Endothelial cell of umbilical vein (primary cell): ENCODE results near the gene ZNF839. TPM values are rescaled to one million over a fixed set of nuclear protein-coding genes. Genes with fewer than 3 reads are reported as not detected.
"Not testable (repeated sequence)": the region's sequence is repeated elsewhere in the genome, so short reads cannot be mapped to it uniquely, and the experiment has no call there.

Experiments
- BruUV-seq: library from RNA; stranded (reverse); fragments of 400-500 nt; replicated peaks from 2 replicates; lab custom pipeline; 2021; lab: Mats Ljungman, UMichigan
- CTCF ChIA-PET: fragments of 300-600, 350-600 bp; sonication (Branson Sonifier 250); formaldehyde crosslinking; loops from one replicate; lab custom pipeline; 2021; ENCODE audit warnings: antibody characterized with exemption, inconsistent platforms; lab: Charles Lee
- POLR2A ChIA-PET: fragments of 300-600, 350-600 bp; sonication (Branson Sonifier 250); formaldehyde crosslinking; loops from one replicate; lab custom pipeline; 2021; ENCODE audit warnings: antibody characterized with exemption, inconsistent platforms; lab: Charles Lee
- DNase-seq: peaks from one replicate; pipeline ENCODE4 v3.0.0-alpha.2; 2011; ENCODE audit warnings: low read depth, low spot score
- FAIRE-seq: peaks from 2 replicates; lab custom pipeline; 2011; peaks lifted over from hg19 to GRCh38; lab: Jason Lieb, UNC
- H2AFZ ChIP-seq: 2 replicates; pipeline ENCODE4 v1.6.0; 2012; ENCODE audit warnings: low read depth, low read length, control low read depth, inconsistent platforms
- H3K27ac ChIP-seq: 2 replicates; pipeline ENCODE4 v1.5.1; 2011; ENCODE audit warnings: low read depth, mild to moderate bottlenecking, control low read depth, low read length, moderate library complexity; ENCODE audit not compliant: insufficient read depth
- H3K27me3 ChIP-seq, 2 experiments: 2 replicates each; pipeline versions ENCODE4 v1.6.0 to v1.6.1; 2011; ENCODE audit warnings: low read length in 2 of 2, mixed read lengths in 1 of 2; ENCODE audit not compliant: control insufficient read depth in 2 of 2, insufficient read depth in 2 of 2
- H3K36me3 ChIP-seq, 2 experiments: 2 replicates in 1 of 2; 3 replicates in 1 of 2; pipeline ENCODE4 v1.5.1; 2011; ENCODE audit warnings: low read length in 2 of 2, mild to moderate bottlenecking in 1 of 2, moderate library complexity in 1 of 2; ENCODE audit not compliant: control insufficient read depth in 2 of 2, insufficient read depth in 2 of 2; ENCODE audit errors: extremely low read depth in 1 of 2
- H3K4me1 ChIP-seq: 3 replicates; pipeline ENCODE4 v1.5.1; 2011; ENCODE audit warnings: mild to moderate bottlenecking, low read length; ENCODE audit not compliant: control insufficient read depth, insufficient read depth; ENCODE audit errors: extremely low read depth
- H3K4me2 ChIP-seq: 2 replicates; pipeline ENCODE4 v1.6.1; 2011; ENCODE audit warnings: low read length, control low read depth, mixed read lengths; ENCODE audit not compliant: insufficient read depth
- H3K4me3 ChIP-seq, 3 experiments: fragments of 200-600 bp in 1 of 3; sonication (generic), shearing (Covaris generic) in 1 of 3; replicated peaks in 1 of 3; 2 replicates each; pipeline ENCODE4 v1.5.1; 2011 to 2016; ENCODE audit warnings: control low read depth in 3 of 3, low read length in 3 of 3, mild to moderate bottlenecking in 2 of 3, inconsistent platforms in 1 of 3, low read depth in 1 of 3, moderate library complexity in 1 of 3; ENCODE audit not compliant: insufficient read depth in 1 of 3
- H3K79me2 ChIP-seq: 2 replicates; pipeline ENCODE4 v1.6.0; 2012; ENCODE audit warnings: low read length, inconsistent platforms; ENCODE audit not compliant: control insufficient read depth, insufficient read depth
- H3K9ac ChIP-seq: replicated peaks from 2 replicates; pipeline ENCODE3; 2011; ENCODE audit warnings: low read length, control low read depth; ENCODE audit not compliant: insufficient read depth; ENCODE audit errors: extremely low read depth
- H3K9me1 ChIP-seq: replicated peaks from 3 replicates; pipeline ENCODE4 v1.6.0; 2011; ENCODE audit warnings: mild to moderate bottlenecking, low read length; ENCODE audit not compliant: control insufficient read depth, insufficient read depth; ENCODE audit errors: extremely low read depth
- H3K9me3 ChIP-seq: replicated peaks from 2 replicates; pipeline ENCODE4 v1.5.1; 2012; ENCODE audit warnings: low read length, inconsistent platforms; ENCODE audit not compliant: control insufficient read depth, insufficient read depth
- H4K20me1 ChIP-seq: replicated peaks from 2 replicates; pipeline ENCODE3; 2011; ENCODE audit warnings: mild to moderate bottlenecking, low read length; ENCODE audit not compliant: control insufficient read depth, insufficient read depth; ENCODE audit errors: extremely low read depth
- CTCF ChIP-seq, 2 donors: IDR thresholded peaks; 1 replicate in 1 of 2; 2 replicates in 1 of 2; pipeline ENCODE4 v1.5.1; 2011; ENCODE audit warnings: low read length in 2 of 2, mild to moderate bottlenecking in 2 of 2, moderate library complexity in 2 of 2, control low read depth in 1 of 2, inconsistent platforms in 1 of 2, low read depth in 1 of 2; ENCODE audit not compliant: insufficient read depth in 1 of 2; ENCODE audit errors: extremely low read depth in 1 of 2
- EZH2 ChIP-seq: IDR thresholded peaks from 2 replicates; pipeline ENCODE4 v1.6.1; 2012; ENCODE audit warnings: borderline replicate concordance, low read depth, mild to moderate bottlenecking, moderate library complexity, low read length, inconsistent platforms; ENCODE audit not compliant: severe bottlenecking
- FOS ChIP-seq: IDR thresholded peaks from 2 replicates; pipeline ENCODE4 v1.6.1; 2011; ENCODE audit warnings: mild to moderate bottlenecking, low read length, moderate library complexity, borderline replicate concordance; ENCODE audit not compliant: insufficient read depth
- GATA2 ChIP-seq: IDR thresholded peaks from 2 replicates; pipeline ENCODE4 v1.7.0; 2011; ENCODE audit warnings: low read depth, mild to moderate bottlenecking, moderate library complexity, mixed read lengths, low read length; ENCODE audit not compliant: insufficient read length, insufficient read depth
- JUN ChIP-seq: IDR thresholded peaks from 2 replicates; pipeline ENCODE4 v1.6.1; 2011; ENCODE audit warnings: borderline replicate concordance, low read depth; ENCODE audit not compliant: insufficient read length, insufficient read depth
- MAX ChIP-seq: IDR thresholded peaks from 2 replicates; pipeline ENCODE4 v1.6.1; 2011; ENCODE audit not compliant: insufficient read depth, insufficient read length
- MYC ChIP-seq: IDR thresholded peaks from one replicate; pipeline ENCODE4 v1.6.1; 2011; ENCODE audit warnings: mild to moderate bottlenecking, low read depth, low read length
- POLR2A ChIP-seq: IDR thresholded peaks from 2 replicates; pipeline ENCODE4 v1.6.1; 2012; ENCODE audit warnings: low read depth, mild to moderate bottlenecking, control low read depth, low read length
- POLR2AphosphoS5 ChIP-seq: IDR thresholded peaks from 2 replicates; pipeline ENCODE4 v1.6.1; 2012; ENCODE audit warnings: low read depth, mild to moderate bottlenecking, control low read depth, low read length, moderate library complexity; ENCODE audit not compliant: insufficient read depth
- dilution Hi-C: fragments of 300-500 bp; cut with MboI; formaldehyde crosslinking; loops from one replicate; pipeline ENCODE4 v1.15.0; 2019; ENCODE audit warnings: low sequenced_read_pairs; ENCODE audit not compliant: extremely low pct_ligation_motif_present
- intact Hi-C: fragments of 100-400 bp; cut with micrococcal nuclease; formaldehyde crosslinking; loops from one replicate; pipeline ENCODE4 v1.10.0; 2022
- polyA plus RNA-seq, 4 experiments: library from polyadenylated mRNA; depleted of rRNA in 3 of 4; stranded (reverse) in 3 of 4; unstranded in 1 of 4; fragments of >200 nt; gene quantifications; 2 replicates each; pipeline versions ENCODE4 v1.2.1 to v1.2.3, GENCODE V29; 2011 to 2012; ENCODE audit warnings: missing spikeins in 1 of 4
- total RNA-seq: library from RNA; stranded (reverse); gene quantifications from 2 replicates; pipeline ENCODE4 v1.2.3, GENCODE V29; 2021

Gene ZNF839
- total and polyA plus RNA-seq, 2 donors (not counting 3 experiments of a cell fraction or from before 2014, with no cell fraction given), result 9.8 to 12.5 TPM

DNA sequence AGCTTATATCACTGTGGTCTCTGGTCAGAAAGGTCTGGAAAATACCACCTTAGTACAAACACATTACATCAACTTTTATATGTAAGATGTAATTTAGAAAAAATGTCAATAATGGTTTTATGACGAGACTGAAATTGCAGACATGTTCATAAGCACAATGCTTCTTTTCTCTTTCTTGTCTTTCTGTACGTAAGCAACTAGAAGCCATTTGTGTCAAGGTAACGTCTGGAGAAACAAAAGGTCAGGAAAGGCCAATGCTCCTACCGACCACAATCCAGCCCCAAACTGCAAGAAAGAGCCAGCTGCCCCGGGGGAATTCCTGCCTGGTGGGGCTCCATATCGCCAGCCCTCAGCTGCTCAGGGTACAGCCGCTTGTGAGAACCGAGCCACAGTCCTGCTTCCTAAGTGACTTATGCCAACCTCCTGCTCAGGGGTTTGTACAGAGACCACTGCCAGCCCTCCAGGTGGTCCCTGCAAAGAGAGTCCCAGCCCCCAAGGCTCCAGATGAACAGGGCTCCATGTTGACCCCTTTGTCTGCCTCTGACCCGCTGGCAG is 6.3 kb downstream of the ZNF839 start:
- TF ChIP-seq FOS, result no peak
- Histone ChIP-seq H3K9me3 (no peaks in the 10 kb centered on the region), H3K36me3 (peaks cover 0 to 3% of the 10 kb centered on the region in 2 experiments), H3K9me1 (no peaks in the 10 kb centered on the region), H3K4me3 (no peak overlapping the region), H2AFZ (no peak overlapping the region), H3K27me3 (no peaks in the 10 kb centered on the region), H3K27ac (no peak overlapping the region), H3K9ac (no peak overlapping the region), H3K79me2 (no peaks in the 10 kb centered on the region), H3K4me2 (no peak overlapping the region), H3K4me1 (no peaks in the 10 kb centered on the region), H4K20me1 (no peaks in the 10 kb centered on the region)
- FAIRE-seq (no peak), DNase-seq (no peak)
- CTCF ChIA-PET, result interaction anchor here (1.2 kb wide), 1 partner anchor 12 kb away, joined by 4 read pairs; no protein-coding TSS in a partner anchor
- intact Hi-C loops, result no loop called here
- POLR2A ChIA-PET, result no interaction called here
- no TSS peak for BruUV-seq
- dilution Hi-C loops, result no loop called here

DNA sequence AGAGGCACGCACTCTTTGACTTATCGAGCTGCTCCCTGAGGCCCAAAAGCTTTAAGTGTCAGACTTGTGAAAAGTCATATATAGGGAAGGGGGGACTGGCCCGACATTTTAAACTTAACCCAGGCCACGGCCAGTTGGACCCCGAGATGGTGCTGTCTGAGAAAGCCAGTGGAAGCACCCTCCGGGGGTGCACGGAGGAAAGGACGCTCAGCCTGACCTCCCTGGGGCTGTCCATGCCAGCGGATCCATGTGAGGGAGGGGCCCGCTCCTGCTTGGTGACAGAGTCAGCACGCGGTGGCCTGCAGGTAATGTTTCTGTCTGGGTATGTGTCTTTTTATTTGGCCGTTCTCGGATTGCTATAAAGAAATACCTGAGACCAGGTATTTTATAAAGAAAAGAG is 7.0 kb downstream of the ZNF839 start:
- Histone ChIP-seq H3K27me3 (no peaks in the 10 kb centered on the region), H3K9me3 (no peaks in the 10 kb centered on the region), H3K27ac (no peak overlapping the region), H3K9ac (no peak overlapping the region), H3K36me3 (peaks cover 0 to 3% of the 10 kb centered on the region in 2 experiments), H3K4me1 (no peaks in the 10 kb centered on the region), H3K9me1 (no peaks in the 10 kb centered on the region), H2AFZ (no peak overlapping the region), H3K4me2 (no peak overlapping the region), H3K79me2 (no peaks in the 10 kb centered on the region), H4K20me1 (no peaks in the 10 kb centered on the region), H3K4me3 (no peak overlapping the region)
- POLR2A ChIA-PET, result no interaction called here
- intact Hi-C loops, result no loop called here
- CTCF ChIA-PET, result no interaction called here
- TF ChIP-seq GATA2, result no peak
- TF ChIP-seq JUN, result no peak
- no peak for TF ChIP-seq FOS
- no peak for TF ChIP-seq MAX
- TF ChIP-seq MYC, result no peak
- TF ChIP-seq CTCF (IDR thresholded peaks at IDR 0.05; ENCODE audit: extremely low read depth in 1 of 2, insufficient read depth in 1 of 2, low read depth in 1 of 2, low read length in 2 of 2), result no peak
- TF ChIP-seq POLR2AphosphoS5, result no peak
- TF ChIP-seq EZH2, result no peak
- no peak for TF ChIP-seq POLR2A
- no peak for FAIRE-seq
- dilution Hi-C loops, result no loop called here
- no TSS peak for BruUV-seq
- no peak for DNase-seq

DNA sequence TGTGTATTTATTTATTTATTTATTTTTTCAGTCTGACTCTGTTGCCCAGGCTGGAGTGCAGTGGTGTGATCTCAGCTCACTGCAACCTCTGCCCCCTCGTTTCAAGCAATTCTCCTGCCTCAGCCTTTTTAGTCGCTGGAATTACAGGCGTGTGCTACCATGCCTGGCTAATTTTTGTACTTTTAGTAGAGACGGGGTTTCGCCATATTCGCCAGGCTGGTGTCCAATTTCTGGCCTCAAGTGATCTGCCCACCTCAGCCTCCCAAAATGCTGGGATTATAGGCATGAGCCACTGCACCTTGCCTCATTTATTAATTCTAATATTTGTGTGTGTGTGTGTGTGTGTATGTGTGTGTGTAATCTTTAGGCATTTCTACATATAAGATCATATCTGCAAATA is 9.8 kb downstream of the ZNF839 start:
- H3K27ac ChIP-seq, H3K79me2 ChIP-seq, CTCF ChIA-PET, FAIRE-seq, POLR2A ChIA-PET, H3K9me3 ChIP-seq, H2AFZ ChIP-seq, H3K9me1 ChIP-seq, H3K4me3 ChIP-seq, H3K9ac ChIP-seq, DNase-seq, H4K20me1 ChIP-seq, intact Hi-C loops, H3K36me3 ChIP-seq, H3K4me2 ChIP-seq, BruUV-seq, dilution Hi-C loops, H3K4me1 ChIP-seq, H3K27me3 ChIP-seq: not testable (repeated sequence)
